Cardiac fibroblast (primary cell): Measurements from ENCODE around the gene CAD.
"Not testable (repeated sequence)": the region's sequence is repeated elsewhere in the genome, so short reads cannot be mapped to it uniquely, and the experiment has no call there.

Experiments
- DNase-seq, 2 donors: peaks; one replicate each; pipeline versions ENCODE4 v3.0.0 to v3.0.0-alpha.2; 2010; ENCODE audit warnings: low read depth in 2 of 2
- H3K4me3 ChIP-seq, 2 donors: replicated peaks in 1 of 2; 1 replicate in 1 of 2; 2 replicates in 1 of 2; pipeline ENCODE4 v1.5.1; 2011; ENCODE audit warnings: low read depth in 2 of 2, low read length in 2 of 2, mild to moderate bottlenecking in 2 of 2, moderate library complexity in 1 of 2
- TF ChIP-seq, protein P1 (sequence below): IDR thresholded peaks from one replicate; pipeline ENCODE4 v1.5.1; 2011; ENCODE audit warnings: low read depth, mild to moderate bottlenecking, low read length, inconsistent platforms

Gene CAD

DNA sequence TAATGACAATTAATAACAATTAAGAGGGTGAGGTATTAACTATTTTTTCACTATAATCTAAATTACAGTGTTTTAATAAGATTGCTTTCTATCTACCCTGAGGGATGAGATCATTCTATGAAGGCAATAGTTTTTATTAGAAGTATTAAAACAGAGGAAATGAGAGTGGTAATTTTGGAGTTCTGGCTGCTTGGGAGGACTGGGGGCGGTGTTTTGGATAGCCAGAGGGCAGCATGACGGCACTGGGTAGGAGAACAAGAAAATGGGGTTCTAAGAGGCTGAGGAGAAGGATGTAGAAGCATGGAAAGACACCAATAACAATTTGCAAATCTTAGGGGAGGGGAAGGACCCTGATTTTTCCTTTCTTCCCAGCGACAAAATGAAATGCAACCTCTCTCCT, 53.0 kb downstream of the CAD start:
- TF ChIP-seq, protein P1, sequence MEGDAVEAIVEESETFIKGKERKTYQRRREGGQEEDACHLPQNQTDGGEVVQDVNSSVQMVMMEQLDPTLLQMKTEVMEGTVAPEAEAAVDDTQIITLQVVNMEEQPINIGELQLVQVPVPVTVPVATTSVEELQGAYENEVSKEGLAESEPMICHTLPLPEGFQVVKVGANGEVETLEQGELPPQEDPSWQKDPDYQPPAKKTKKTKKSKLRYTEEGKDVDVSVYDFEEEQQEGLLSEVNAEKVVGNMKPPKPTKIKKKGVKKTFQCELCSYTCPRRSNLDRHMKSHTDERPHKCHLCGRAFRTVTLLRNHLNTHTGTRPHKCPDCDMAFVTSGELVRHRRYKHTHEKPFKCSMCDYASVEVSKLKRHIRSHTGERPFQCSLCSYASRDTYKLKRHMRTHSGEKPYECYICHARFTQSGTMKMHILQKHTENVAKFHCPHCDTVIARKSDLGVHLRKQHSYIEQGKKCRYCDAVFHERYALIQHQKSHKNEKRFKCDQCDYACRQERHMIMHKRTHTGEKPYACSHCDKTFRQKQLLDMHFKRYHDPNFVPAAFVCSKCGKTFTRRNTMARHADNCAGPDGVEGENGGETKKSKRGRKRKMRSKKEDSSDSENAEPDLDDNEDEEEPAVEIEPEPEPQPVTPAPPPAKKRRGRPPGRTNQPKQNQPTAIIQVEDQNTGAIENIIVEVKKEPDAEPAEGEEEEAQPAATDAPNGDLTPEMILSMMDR = no peak
- DNase-seq = no peak
- no peak overlapping the region for H3K4me3 ChIP-seq

DNA sequence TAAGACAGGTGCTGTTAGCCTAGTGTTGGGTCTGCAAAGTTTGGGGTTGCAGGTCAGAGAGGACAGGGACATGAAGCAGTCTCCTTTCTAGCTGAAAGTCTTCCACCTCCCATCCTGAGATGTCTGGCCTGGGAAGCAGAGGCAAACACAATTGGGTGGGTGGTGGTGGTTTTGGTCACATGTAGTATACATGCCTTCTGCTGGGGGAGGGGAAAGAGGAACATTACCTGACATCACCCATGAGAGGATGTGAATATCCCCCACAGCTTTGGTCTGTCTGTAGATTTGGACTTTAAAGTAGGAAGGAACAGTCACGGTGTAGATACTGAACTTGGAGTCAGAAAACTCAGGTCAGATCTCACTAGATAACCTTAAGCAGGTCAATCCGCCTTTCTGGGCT, 53.5 kb downstream of the CAD start:
- DNase-seq = no peak
- H3K4me3 ChIP-seq = no peak overlapping the region
- TF ChIP-seq, protein P1 = no peak

DNA sequence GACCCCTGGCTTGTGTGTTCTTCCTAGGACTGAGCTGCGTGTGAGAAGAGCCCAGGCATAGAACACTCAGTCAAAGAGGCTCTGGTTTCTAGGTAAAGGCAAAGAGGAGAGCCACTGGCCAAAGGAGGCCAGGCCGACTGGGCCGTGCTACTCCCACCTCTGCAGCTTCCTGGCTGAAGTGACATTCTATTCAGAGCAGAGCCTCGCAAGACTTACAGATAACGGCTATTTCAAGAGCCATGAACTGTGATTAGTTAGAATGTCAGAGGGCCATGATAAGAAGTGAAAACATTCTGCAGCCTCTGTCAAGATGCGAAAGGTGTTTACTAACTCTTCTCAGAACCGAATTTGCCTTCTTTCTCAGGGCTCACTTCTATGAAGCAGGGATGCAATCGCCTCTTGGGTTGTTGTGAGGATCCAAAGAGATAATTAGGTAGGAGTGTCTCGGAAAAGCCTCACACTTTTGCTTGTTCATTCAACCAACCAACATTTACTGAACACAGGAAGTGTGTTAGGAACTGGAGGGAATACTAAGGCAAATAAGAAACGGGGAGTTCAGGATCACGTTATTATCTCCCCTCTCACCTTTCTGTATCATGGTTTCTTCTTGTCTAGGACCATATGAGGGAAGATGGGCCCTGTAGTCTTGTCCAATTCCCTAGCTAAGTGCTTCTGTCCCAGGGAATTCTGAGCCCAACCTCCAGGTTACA, 54.6 kb downstream of the CAD start:
- TF ChIP-seq, protein P1 = no peak
- no peak for DNase-seq
- H3K4me3 ChIP-seq = no peak overlapping the region

DNA sequence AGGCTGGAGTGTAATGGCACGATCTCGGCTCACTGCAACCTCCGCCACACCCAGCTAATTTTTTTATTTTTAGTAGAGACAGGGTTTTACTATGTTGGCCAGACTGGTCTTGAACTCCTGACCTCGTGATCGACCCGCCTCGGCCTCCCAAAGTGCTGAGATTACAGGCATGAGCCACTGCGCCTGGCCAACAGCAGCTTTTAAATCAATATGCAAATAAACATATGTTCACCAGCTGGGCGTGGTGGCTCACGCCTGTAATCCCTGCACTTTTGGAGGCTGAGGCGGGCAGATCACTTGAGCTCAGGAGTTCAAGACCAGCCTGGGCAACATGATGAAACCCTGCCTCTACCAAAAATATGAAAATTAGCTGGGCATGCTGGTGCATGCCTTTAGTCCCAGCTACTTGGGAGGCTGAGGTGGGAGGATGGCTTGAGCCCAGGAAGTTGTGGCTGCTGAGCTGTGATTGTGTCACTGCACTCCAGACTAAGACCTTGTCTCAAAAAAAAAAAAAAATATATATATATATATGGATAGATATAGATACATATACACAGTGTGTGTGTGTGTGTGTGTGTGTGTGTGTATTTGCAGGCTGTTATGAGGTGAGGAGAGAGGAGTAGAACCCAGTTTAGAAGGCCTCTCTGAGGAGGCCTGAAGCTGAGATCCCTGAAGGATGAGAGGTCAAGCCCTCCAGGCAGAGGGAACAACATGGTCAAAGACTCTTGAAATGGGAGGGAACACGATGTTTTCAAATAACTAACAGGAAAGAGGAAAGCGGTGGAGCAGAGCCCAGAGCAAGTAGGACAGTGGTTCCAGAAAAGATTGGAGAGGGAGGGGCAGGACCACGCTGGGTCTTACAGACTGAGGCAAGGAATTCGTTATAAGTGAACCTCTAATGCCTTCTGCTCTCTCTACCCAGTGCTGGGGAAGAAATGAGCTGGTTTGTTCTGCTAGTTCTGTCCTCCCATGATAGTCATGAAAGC, 55.7 kb downstream of the CAD start:
- not testable (repeated sequence) for DNase-seq, H3K4me3 ChIP-seq

DNA sequence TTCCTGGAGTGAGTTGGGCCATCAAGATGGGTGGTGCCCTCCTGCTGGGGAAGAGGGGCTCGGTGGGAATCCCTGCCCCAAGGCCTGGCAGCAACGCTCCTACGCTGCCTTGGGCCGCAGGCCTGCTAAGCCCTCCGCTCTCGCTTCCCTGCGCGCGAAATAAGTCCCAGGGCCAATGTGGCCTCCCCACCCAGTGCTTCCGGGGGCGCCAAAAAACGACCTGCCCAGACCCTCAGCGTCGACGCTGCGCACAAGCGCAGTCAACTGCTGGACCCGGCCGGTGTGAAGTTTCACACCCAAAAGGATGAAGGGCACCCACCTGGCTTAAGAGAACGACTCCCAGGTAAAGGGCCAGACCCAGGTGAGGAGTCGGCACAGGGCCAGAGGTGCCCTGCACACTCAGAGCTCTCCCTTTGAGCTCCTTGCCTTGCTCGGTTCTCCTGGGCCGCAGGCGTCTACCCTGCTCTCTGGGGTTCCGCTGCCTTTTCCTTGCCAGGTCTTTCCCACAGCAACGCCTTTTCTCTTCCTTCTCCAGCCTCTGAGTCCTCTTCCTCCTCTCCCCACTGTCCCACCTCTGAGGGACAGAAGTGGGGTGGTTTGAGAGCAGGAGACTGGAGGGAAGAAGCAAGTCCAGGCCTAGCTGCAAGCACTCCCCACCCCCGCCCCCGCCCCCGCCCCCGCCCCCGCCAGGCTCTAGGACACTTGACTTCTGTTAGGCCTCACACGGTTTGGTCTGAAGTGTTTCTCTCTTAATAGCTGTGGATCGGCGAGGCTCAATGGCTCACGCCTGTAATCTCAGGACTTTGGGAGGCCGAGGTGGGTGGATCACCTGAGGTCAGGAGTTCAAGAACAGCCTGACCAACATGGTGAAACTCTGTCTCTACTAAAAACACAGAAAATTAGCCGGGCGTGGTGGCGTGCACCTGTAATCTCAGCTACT, 58.3 kb downstream of the CAD start, which contains the start of gene DNAJC5G:
Gene DNAJC5G, plus strand, starts transcription at position 223 of the 940 bp plus-strand sequence. CDS start 1,296 bp downstream, outside the sequence.
- TF ChIP-seq, protein P1 = no peak
- H3K4me3 ChIP-seq = no peak within 1 kb of the TSS
- DNase-seq = no peak

DNA sequence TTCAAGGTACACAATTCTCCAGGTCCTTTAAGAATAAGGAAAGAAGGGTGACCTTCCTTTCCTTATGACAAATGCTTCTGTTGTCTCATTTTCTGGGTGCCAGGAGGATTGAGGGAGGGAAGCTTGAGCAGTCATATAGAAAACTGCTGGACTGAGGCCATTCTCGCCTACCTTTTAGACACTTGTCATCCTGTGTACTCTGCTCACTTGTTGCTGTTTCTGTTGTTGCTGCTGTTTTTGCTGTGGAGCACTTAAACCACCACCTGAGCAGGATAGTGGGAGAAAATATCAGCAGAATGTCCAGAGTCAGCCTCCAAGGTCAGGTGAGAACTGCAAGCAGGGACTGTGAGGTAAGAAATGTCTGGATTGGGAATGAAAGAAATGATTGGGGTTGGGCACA, 60.8 kb downstream of the CAD start:
- no peak for DNase-seq
- TF ChIP-seq, protein P1 = no peak

More for the DNA sequence above, 60.8 kb downstream of the CAD start:
- H3K4me3 ChIP-seq = no peak overlapping the region
